ENCODE measurements around the gene GRM1. TPM values are rescaled to one million over a fixed set of nuclear protein-coding genes. Genes with fewer than 3 reads are reported as not detected.

The GRM1 gene
- polyA plus RNA-seq, 2 of the 4 experiments (the other 2 are of a cell fraction) = 0.04 TPM; not detected in 1

DNA sequence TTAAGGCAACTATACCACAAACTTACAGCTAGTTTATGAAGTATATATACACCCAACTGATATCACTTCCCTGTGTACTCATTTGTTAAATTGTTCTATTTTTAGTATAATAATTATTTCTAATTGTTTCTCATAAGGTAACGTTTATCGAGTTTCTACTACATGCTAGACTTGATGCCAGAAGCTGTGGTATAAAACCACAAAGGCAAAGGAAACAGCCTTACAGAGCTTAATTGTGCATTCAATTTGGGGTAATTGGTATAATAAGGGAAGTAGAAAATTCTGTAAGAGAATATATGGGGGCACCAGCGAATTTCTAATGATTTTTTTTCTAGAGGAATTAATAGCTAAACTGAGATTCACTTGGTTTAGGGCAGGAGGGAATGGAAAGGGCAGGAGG lies 183.9 kb downstream of the GRM1 start:
- no peaks in the 10 kb centered on the region for H3K4me1 ChIP-seq
- CTCF ChIA-PET = no interaction called here
- FAIRE-seq (no peak), DNase-seq (ENCODE audit: low read depth in 1 of 2, low spot score in 1 of 2) (no peak), ATAC-seq (no peak)
- no peaks in the 10 kb centered on the region for H3K9me3 ChIP-seq
- H3K4me3 ChIP-seq = no peak overlapping the region
- TF ChIP-seq CEBPB (IDR thresholded peaks at IDR 0.05) (no peak), ZNF302 (CRISPR knock-in tag; IDR thresholded peaks at IDR 0.05) (no peak), GATA3 (IDR thresholded peaks at IDR 0.05; ENCODE audit: borderline replicate concordance) (no peak)
- POLR2A ChIA-PET = no interaction called here
- WGBS (ENCODE audit: missing lambda C conversion rate) = 26% methylated on average over 3 of the region's 3 CpGs
- H3K4me2 ChIP-seq = no peak overlapping the region
- no peak overlapping the region for H3K27ac ChIP-seq

DNA sequence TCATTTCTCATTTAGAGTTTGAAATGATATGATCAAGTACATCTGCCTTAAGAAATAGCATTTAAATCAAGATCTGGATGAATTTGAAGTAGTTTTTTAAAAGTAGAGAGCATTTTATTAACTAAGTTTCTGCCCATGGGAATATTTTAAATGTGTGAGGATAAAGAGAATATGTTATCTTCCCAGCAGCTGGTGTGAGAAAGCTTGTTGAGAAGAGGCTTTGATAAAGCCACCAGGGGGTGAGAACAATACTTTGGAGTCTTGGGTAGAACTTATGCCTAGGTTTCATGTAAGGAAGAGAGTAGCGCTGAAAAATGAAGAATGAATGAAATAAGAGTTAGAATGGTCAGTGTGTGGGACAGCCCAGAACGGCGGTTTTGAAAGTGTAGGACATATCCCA lies 190.2 kb downstream of the GRM1 start:
- DNase-seq (ENCODE audit: low read depth in 1 of 2, low spot score in 1 of 2) (no peak), ATAC-seq (no peak), FAIRE-seq (no peak)
- Histone ChIP-seq H3K9me3 (no peaks in the 10 kb centered on the region), H3K4me3 (no peak overlapping the region), H3K4me1 (no peaks in the 10 kb centered on the region), H3K4me2 (no peak overlapping the region), H3K27ac (no peak overlapping the region)
- WGBS (ENCODE audit: missing lambda C conversion rate) = 75% methylated on average over 3 of the region's 3 CpGs
- TF ChIP-seq, protein P1, sequence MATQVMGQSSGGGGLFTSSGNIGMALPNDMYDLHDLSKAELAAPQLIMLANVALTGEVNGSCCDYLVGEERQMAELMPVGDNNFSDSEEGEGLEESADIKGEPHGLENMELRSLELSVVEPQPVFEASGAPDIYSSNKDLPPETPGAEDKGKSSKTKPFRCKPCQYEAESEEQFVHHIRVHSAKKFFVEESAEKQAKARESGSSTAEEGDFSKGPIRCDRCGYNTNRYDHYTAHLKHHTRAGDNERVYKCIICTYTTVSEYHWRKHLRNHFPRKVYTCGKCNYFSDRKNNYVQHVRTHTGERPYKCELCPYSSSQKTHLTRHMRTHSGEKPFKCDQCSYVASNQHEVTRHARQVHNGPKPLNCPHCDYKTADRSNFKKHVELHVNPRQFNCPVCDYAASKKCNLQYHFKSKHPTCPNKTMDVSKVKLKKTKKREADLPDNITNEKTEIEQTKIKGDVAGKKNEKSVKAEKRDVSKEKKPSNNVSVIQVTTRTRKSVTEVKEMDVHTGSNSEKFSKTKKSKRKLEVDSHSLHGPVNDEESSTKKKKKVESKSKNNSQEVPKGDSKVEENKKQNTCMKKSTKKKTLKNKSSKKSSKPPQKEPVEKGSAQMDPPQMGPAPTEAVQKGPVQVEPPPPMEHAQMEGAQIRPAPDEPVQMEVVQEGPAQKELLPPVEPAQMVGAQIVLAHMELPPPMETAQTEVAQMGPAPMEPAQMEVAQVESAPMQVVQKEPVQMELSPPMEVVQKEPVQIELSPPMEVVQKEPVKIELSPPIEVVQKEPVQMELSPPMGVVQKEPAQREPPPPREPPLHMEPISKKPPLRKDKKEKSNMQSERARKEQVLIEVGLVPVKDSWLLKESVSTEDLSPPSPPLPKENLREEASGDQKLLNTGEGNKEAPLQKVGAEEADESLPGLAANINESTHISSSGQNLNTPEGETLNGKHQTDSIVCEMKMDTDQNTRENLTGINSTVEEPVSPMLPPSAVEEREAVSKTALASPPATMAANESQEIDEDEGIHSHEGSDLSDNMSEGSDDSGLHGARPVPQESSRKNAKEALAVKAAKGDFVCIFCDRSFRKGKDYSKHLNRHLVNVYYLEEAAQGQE (IDR thresholded peaks at IDR 0.05) = no peak
- TF ChIP-seq TP53 (CRISPR knock-in tag; IDR thresholded peaks at IDR 0.05) = no peak
- TF ChIP-seq ESRRA (IDR thresholded peaks at IDR 0.05; ENCODE audit: borderline replicate concordance, low read length) = no peak
- no peak for TF ChIP-seq ZFP36 (IDR thresholded peaks at IDR 0.05; ENCODE audit: borderline replicate concordance, partially characterized antibody)
- TF ChIP-seq, protein P2, sequence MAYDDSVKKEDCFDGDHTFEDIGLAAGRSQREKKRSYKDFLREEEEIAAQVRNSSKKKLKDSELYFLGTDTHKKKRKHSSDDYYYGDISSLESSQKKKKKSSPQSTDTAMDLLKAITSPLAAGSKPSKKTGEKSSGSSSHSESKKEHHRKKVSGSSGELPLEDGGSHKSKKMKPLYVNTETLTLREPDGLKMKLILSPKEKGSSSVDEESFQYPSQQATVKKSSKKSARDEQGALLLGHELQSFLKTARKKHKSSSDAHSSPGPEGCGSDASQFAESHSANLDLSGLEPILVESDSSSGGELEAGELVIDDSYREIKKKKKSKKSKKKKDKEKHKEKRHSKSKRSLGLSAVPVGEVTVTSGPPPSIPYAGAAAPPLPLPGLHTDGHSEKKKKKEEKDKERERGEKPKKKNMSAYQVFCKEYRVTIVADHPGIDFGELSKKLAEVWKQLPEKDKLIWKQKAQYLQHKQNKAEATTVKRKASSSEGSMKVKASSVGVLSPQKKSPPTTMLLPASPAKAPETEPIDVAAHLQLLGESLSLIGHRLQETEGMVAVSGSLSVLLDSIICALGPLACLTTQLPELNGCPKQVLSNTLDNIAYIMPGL (CRISPR knock-in tag; IDR thresholded peaks at IDR 0.05; ENCODE audit: borderline replicate concordance) = no peak
- TF ChIP-seq CHD2 (IDR thresholded peaks at IDR 0.05; ENCODE audit: low read length, partially characterized antibody) = no peak
- no peak for TF ChIP-seq KDM5A (IDR thresholded peaks at IDR 0.05)
- TF ChIP-seq RNF2 (IDR thresholded peaks at IDR 0.05; ENCODE audit: borderline replicate concordance, low read depth) = no peak
- no peak for TF ChIP-seq JUN (IDR thresholded peaks at IDR 0.05)
- TF ChIP-seq, protein P3, sequence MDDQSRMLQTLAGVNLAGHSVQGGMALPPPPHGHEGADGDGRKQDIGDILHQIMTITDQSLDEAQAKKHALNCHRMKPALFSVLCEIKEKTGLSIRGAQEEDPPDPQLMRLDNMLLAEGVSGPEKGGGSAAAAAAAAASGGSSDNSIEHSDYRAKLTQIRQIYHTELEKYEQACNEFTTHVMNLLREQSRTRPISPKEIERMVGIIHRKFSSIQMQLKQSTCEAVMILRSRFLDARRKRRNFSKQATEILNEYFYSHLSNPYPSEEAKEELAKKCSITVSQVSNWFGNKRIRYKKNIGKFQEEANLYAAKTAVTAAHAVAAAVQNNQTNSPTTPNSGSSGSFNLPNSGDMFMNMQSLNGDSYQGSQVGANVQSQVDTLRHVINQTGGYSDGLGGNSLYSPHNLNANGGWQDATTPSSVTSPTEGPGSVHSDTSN (IDR thresholded peaks at IDR 0.05) = no peak
- TF ChIP-seq, protein P4, sequence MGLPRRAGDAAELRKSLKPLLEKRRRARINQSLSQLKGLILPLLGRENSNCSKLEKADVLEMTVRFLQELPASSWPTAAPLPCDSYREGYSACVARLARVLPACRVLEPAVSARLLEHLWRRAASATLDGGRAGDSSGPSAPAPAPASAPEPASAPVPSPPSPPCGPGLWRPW (IDR thresholded peaks at IDR 0.05) = no peak
- TF ChIP-seq MYC (IDR thresholded peaks at IDR 0.05; ENCODE audit: borderline replicate concordance, low read length) = no peak
- no peak for TF ChIP-seq HEYL (CRISPR knock-in tag; IDR thresholded peaks at IDR 0.05)
- TF ChIP-seq BHLHE40 (IDR thresholded peaks at IDR 0.05; ENCODE audit: low read depth, low read length) = no peak
- TF ChIP-seq MAZ (IDR thresholded peaks at IDR 0.05; ENCODE audit: borderline replicate concordance, low read depth, low read length) = no peak
- TF ChIP-seq ZNF302 (CRISPR knock-in tag; IDR thresholded peaks at IDR 0.05) = no peak
- TF ChIP-seq, protein P5, sequence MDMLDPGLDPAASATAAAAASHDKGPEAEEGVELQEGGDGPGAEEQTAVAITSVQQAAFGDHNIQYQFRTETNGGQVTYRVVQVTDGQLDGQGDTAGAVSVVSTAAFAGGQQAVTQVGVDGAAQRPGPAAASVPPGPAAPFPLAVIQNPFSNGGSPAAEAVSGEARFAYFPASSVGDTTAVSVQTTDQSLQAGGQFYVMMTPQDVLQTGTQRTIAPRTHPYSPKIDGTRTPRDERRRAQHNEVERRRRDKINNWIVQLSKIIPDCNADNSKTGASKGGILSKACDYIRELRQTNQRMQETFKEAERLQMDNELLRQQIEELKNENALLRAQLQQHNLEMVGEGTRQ (IDR thresholded peaks at IDR 0.05) = no peak
- TF ChIP-seq EHF (CRISPR knock-in tag; IDR thresholded peaks at IDR 0.05) = no peak
- TF ChIP-seq HOXB13 (CRISPR knock-in tag; IDR thresholded peaks at IDR 0.05; ENCODE audit: low read depth) = no peak
- ChIA-PET POLR2A (no interaction called here), CTCF (no interaction called here)

Data from A549 (cell line).